Endothelial cell of hepatic sinusoid (primary cell): ENCODE results near the gene UGGT1.

ENCODE experiments used
- in situ Hi-C: cut with HindIII; loops from 2 replicates; pipeline ENCODE4 v1.10.0; 2017; ENCODE audit warnings: low sequenced_read_pairs

Gene UGGT1

DNA sequence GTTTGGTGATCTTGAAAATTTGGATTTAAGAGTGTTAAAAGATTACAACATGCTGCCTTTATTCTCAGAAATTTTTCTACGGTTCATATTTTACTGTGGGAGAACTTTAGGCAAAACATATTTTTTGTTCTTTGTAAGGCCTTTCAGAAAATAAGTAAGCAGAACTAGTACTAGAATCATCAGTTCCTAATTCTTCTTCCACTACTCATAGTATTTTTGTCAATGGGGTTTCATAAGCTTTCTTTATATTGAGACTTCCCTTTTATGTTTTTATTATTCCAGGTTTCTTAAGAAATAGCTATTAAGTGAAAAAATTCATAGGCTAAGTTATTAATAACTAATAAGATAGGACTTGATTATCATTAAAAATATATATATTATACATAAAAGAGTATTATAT, 12.4 kb downstream of the UGGT1 start:
- in situ Hi-C loops, result no loop called here

- in situ Hi-C loops, result no loop called here
Observed at GRCh38 chr2:128105072-128105471, 14.1 kb downstream of the UGGT1 start.

DNA sequence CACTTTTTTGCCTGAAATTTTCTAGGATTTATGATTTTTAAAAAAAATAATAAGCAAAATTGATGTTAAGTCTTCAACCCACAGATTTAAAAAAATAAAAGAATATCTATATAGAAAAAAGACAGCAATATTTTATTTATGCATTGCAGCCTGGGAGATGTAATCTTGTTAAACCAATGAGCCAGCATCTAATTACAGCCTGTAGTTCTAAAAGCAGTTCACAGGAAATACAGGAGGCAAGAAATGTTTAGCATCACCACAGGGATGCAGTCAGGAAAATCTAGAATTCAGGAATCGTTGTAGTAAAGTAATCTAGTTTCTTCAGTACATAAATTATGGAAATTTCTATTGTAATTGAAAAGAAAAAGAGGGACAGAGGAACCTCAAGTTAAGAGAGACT, 17.2 kb downstream of the UGGT1 start:
- in situ Hi-C loops, result no loop called here

GRCh38 chr2:128109243-128109642, 18.2 kb downstream of the UGGT1 start:
- in situ Hi-C loops, result no loop called here

DNA sequence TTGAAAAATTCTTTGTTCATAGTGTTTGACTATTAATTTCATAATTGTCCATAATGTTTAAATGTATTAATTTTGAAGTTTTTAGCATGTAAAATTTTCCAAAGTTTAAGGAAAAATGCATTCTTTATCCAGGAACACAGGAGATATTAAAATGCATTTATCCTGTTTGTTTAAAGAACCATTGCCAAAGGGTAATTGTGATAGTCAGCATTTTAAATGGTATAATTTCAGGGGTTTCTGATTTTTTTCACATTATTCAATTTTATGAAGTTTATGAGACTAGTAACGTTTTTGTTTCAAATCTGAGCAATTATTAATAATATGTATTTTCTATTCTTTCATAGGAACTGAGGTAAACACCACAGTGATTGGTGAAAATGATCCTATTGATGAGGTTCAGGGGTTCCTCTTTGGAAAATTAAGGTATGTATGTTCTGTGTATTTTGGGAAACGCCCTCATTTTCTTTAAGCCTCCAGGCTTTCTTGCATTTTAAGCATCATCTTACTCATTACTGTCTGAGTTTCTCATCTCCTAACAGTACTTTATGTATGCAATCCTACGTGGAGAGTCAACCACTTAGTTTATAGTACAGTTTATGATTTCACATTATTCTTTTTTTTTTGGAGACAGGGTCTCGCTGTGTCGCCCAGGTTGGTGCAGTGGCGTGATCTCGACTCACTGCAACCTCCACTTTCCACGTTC, 25.1 kb downstream of the UGGT1 start:
- in situ Hi-C loops, result no loop called here

- in situ Hi-C loops, result no loop called here
Observed at GRCh38 chr2:128134573-128134972, 43.6 kb downstream of the UGGT1 start.

- in situ Hi-C loops, result no loop called here
Observed at GRCh38 chr2:128137094-128137616, 46.2 kb downstream of the UGGT1 start.

DNA sequence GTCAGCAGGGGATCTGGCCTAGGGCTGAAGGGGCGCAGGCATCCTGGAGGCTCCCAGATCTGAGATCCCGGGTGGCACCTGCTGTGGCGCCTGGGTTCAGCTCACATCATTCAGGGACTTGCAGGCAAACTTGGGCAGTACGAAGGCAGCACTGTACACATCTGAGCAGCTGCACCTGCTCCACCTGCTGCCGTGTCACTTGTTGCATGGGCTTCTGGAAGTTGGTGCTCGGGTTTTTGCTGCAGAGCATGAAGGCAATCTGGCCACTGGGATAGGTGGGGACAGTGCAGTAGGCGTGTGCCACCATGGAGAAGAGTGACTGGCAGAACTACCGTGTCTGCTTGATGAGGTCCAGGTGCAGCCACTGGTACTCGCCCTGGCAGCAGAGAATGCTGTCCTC, 48.6 kb downstream of the UGGT1 start:
- in situ Hi-C loops, result no loop called here

DNA sequence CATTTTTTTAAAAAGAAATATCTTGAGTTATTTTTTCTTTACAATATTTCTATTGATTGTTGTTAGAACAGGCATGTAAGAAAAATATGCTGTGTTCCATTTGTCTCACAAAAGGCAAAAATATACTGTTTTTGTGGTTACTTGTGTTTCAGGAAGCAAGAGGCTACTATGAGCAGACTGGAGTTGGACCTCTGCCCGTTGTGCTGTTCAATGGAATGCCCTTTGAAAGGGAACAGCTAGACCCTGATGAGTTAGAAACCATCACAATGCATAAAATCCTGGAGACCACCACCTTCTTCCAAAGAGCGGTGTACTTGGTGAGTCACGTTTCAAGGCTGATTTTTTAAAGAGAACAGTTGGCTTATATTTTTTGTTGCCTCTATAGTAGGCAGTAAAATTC, 54.7 kb downstream of the UGGT1 start:
- in situ Hi-C loops, result no loop called here

- in situ Hi-C loops, result no loop called here
Observed at GRCh38 chr2:128153786-128154185, 62.8 kb downstream of the UGGT1 start.

- in situ Hi-C loops, result no loop called here
Observed at GRCh38 chr2:128154225-128154624, 63.2 kb downstream of the UGGT1 start.

DNA sequence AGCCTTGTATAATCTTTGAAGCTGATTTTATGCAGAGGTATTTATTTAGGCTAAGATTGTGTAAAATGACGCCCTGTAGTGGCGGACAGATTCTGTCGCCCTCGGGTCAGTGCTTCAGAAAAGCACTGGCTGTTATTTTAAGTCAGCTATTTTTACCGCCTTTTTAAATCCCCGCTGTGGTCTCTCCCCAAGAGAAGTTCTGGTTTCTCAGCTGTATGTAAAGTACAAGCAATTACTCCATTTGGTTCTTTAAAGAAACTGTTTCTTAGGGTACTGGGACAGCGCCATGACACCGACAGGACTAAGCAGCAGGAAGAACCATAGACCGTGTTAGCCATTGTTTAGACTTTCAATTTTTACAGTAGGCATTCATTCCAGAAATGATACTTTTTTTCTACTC, 65.0 kb downstream of the UGGT1 start:
- in situ Hi-C loops, result no loop called here

GRCh38 chr2:128156812-128157211, 65.8 kb downstream of the UGGT1 start:
- in situ Hi-C loops, result no loop called here

GRCh38 chr2:128157644-128158043, 66.6 kb downstream of the UGGT1 start:
- in situ Hi-C loops, result no loop called here

GRCh38 chr2:128158176-128158575, 67.2 kb downstream of the UGGT1 start:
- in situ Hi-C loops, result no loop called here

DNA sequence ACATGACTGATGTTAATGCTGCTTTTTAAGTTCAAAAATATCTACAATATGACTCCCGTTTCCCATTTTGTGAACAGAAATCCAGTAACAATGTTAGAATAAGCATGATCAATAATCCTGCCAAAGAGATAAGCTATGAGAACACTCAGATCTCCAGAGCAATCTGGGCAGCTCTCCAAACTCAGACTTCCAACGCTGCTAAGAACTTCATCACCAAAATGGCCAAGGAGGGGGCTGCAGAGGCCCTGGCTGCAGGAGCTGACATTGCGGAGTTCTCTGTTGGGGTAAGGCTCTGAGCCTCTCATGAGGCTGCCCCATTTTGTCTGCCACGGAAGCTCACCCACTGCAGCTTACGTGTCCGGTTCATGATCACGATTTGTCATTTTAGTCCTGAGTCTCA, 68.4 kb downstream of the UGGT1 start:
- in situ Hi-C loops, result no loop called here

DNA sequence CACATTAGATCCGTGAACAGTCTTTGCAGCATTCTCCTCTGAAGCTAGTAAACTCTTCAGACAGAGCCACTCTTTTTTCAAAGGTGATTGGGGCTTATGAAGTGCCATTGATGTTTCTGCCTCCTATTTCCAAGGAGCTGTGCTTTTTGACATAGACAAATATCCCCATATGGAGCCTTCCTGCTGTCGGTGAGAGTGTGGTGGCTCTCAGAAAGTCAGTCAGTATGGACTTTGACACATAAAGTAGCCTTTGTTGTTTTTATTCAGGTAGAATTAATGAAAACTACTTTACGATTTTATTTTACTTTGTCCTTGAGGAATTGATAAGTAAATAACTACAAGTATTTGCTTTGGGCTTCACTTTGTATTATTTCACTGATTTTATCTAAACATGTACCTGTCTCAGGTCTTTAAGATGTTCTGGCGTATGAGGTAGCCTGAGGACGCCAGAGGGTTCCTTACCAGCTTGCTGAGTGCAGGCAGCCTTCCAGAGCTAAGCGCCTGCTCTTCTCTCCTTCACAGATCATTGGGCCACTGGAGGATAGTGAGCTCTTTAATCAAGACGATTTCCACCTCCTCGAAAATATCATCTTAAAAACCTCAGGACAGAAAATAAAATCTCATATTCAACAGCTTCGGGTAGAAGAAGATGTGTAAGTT, 69.7 kb downstream of the UGGT1 start:
- in situ Hi-C loops, result loop anchor here (5.0 kb wide), 1 partner anchor 68 kb away; the partner anchor contains the start of gene UGGT1

- in situ Hi-C loops, result loop anchor here (5.0 kb wide), 1 partner anchor 70 kb away; the partner anchor contains the start of gene UGGT1
Observed at GRCh38 chr2:128162266-128162665, 71.3 kb downstream of the UGGT1 start.

GRCh38 chr2:128164311-128164710, 73.3 kb downstream of the UGGT1 start:
- in situ Hi-C loops, result loop anchor here (5.0 kb wide), 1 partner anchor 72 kb away; the partner anchor contains the start of gene UGGT1

- in situ Hi-C loops, result no loop called here
Observed at GRCh38 chr2:128166746-128167353, 75.8 kb downstream of the UGGT1 start.

DNA sequence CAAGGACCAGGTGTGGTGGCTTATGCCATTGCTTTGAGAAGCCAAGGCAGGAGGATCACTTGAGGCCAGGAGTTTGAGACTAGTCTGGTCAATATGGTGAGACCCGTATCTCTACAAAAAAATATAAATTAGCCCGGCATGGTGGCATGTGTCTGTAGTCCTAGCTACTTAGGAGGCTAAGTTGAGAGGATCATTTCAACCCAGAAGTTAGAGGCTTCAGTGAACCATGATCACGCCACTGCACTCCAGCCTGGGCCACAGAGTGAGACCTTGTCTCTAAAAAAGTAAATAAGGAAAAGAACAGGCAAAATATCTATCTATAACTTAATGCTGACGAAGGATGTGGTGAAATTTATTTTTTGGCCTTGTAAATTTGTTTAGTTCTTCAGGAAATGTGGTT, 78.1 kb downstream of the UGGT1 start:
- in situ Hi-C loops, result no loop called here

DNA sequence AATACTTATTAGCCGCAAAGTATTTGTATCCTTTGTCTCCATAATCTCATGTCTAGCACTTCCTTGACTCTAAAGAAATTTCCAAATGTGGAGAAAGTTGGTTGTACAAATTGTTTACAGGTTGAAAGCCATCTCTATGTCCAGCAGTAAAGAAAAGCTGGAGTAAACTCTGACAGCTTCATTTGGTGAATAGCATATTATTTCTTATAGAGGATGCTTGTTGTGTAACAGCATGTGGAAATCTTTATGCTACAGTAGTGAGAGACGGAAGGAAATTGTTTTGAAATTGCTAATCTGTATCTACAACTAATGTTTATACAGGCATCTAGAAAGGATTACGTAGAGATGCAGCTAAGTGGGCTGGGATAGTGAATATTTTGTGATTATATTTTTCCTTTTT, 78.5 kb downstream of the UGGT1 start:
- in situ Hi-C loops, result no loop called here
